ENCODE measurements around the gene ADAM17.
"Not testable (repeated sequence)": the region's sequence is repeated elsewhere in the genome, so short reads cannot be mapped to it uniquely, and the experiment has no call there.

ADAM17 gene

GRCh38 chr2:9590641-9591040 lies 35.0 kb upstream of the ADAM17 start:
- no peak overlapping the region for H3K27ac ChIP-seq (ENCODE audit: low read length)
- no peak overlapping the region for H3K9ac ChIP-seq (ENCODE audit: low read length in 2 of 2)
- peaks cover 9 to 22% of the 10 kb centered on the region in 2 donors for H3K36me3 ChIP-seq (ENCODE audit: control insufficient read depth in 2 of 2, insufficient read depth in 2 of 2, low read length in 2 of 2)
- no peaks in the 10 kb centered on the region for H3K27me3 ChIP-seq (ENCODE audit: control insufficient read depth in 1 of 2, insufficient read depth in 2 of 2, low read length in 2 of 2)
- H3K4me1 ChIP-seq (ENCODE audit: control insufficient read depth, insufficient read depth, low read length) = peaks cover 4% of the 10 kb centered on the region
- H3K4me3 ChIP-seq (ENCODE audit: low read length in 2 of 2) = no peak overlapping the region
- H3K9me3 ChIP-seq (ENCODE audit: control insufficient read depth in 2 of 2, low read length in 2 of 2) = no peaks in the 10 kb centered on the region

DNA sequence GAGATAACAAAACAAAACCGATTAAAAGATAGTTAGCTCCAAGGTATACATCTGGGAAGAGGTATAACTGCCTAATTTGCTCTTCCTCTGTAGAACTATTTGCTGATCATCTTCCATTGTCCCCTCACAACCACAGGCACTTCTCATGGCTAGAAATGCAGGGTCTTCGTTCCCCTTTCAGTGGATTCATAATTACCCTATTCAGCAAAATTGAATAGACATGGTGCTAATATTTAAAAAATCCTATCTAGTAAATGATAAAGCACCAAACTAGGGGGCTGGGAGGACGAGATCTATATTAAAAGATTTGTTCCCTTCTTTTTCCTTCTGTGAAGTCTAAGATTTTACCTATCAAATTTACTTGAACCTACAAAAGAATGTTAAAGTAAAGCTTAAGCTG lies 30.8 kb upstream of the ADAM17 start:
- no peak overlapping the region for H3K27ac ChIP-seq (ENCODE audit: low read length)

DNA sequence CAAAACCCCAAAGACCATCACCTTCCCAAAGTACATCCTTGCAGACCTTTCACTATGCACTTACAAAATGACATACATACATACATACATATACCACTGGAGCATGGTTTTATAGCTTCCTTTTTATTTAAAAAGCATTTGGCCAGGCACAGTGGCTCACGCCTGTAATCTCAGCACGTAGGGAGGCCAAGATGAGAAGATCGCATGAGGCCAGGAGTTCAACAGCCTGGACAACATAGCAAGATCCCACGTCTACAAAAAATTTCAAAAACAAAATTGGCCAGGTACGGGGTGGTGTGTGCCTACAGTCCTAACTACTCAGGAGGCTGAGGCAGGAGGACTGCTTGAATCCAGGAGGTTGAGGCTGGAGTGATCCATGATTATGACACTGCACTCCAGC lies 29.9 kb upstream of the ADAM17 start:
- Histone ChIP-seq H3K27me3 (ENCODE audit: control insufficient read depth in 1 of 2, insufficient read depth in 2 of 2, low read length in 2 of 2) (no peaks in the 10 kb centered on the region), H3K4me1 (ENCODE audit: control insufficient read depth, insufficient read depth, low read length) (no peaks in the 10 kb centered on the region), H3K4me3 (ENCODE audit: low read length in 2 of 2) (no peak overlapping the region), H3K27ac (ENCODE audit: low read length) (no peak overlapping the region), H3K9me3 (ENCODE audit: control insufficient read depth in 2 of 2, low read length in 2 of 2) (no peaks in the 10 kb centered on the region), H3K36me3 (ENCODE audit: control insufficient read depth in 2 of 2, insufficient read depth in 2 of 2, low read length in 2 of 2) (peaks cover 13 to 14% of the 10 kb centered on the region in 2 donors), H3K9ac (ENCODE audit: low read length in 2 of 2) (no peak overlapping the region)

More for the DNA sequence above, 30.8 kb upstream of the ADAM17 start:
- H3K9ac ChIP-seq (ENCODE audit: low read length in 2 of 2) = no peak overlapping the region
- H3K27me3 ChIP-seq (ENCODE audit: control insufficient read depth in 1 of 2, insufficient read depth in 2 of 2, low read length in 2 of 2) = no peaks in the 10 kb centered on the region
- no peak overlapping the region for H3K4me3 ChIP-seq (ENCODE audit: low read length in 2 of 2)
- H3K36me3 ChIP-seq (ENCODE audit: control insufficient read depth in 2 of 2, insufficient read depth in 2 of 2, low read length in 2 of 2) = peaks cover 13 to 21% of the 10 kb centered on the region in 2 donors
- no peaks in the 10 kb centered on the region for H3K4me1 ChIP-seq (ENCODE audit: control insufficient read depth, insufficient read depth, low read length)
- no peaks in the 10 kb centered on the region for H3K9me3 ChIP-seq (ENCODE audit: control insufficient read depth in 2 of 2, low read length in 2 of 2)

DNA sequence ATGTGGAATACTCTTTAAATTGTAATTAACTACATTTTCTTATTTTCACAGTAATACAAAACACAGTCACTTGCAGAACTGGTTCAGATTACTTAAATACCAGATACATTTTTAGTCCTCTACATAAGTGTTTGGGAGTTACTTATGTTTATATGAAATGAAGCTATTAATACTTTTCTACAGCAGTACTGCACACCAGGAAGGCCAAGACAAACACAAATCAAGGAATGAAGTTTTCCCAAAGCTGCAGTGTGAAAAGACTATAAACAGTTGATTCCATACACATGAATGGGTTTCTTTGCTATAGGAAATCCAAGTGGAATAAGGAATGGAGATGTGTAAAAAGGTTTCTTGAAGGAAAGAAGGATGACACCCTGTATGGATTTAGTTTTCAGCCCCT lies 29.3 kb upstream of the ADAM17 start:
- H3K9ac ChIP-seq (ENCODE audit: low read length in 2 of 2); H3K4me1 ChIP-seq (ENCODE audit: control insufficient read depth, insufficient read depth, low read length); H3K9me3 ChIP-seq (ENCODE audit: control insufficient read depth in 2 of 2, low read length in 2 of 2); H3K27me3 ChIP-seq (ENCODE audit: control insufficient read depth in 1 of 2, insufficient read depth in 2 of 2, low read length in 2 of 2); H3K27ac ChIP-seq (ENCODE audit: low read length); H3K4me3 ChIP-seq (ENCODE audit: low read length in 2 of 2): not testable (repeated sequence)
- peaks cover 13 to 16% of the 10 kb centered on the region in 2 donors for H3K36me3 ChIP-seq (ENCODE audit: control insufficient read depth in 2 of 2, insufficient read depth in 2 of 2, low read length in 2 of 2)

- Histone ChIP-seq H3K4me1 (ENCODE audit: control insufficient read depth, insufficient read depth, low read length) (no peaks in the 10 kb centered on the region), H3K9ac (ENCODE audit: low read length in 2 of 2) (no peak overlapping the region), H3K27ac (ENCODE audit: low read length) (no peak overlapping the region), H3K36me3 (ENCODE audit: control insufficient read depth in 2 of 2, insufficient read depth in 2 of 2, low read length in 2 of 2) (peaks cover 8 to 10% of the 10 kb centered on the region in 2 donors), H3K9me3 (ENCODE audit: control insufficient read depth in 2 of 2, low read length in 2 of 2) (no peaks in the 10 kb centered on the region), H3K27me3 (ENCODE audit: control insufficient read depth in 1 of 2, insufficient read depth in 2 of 2, low read length in 2 of 2) (no peaks in the 10 kb centered on the region), H3K4me3 (ENCODE audit: low read length in 2 of 2) (no peak overlapping the region)
Measured at GRCh38 chr2:9582624-9583023, 27.0 kb upstream of the ADAM17 start.

DNA sequence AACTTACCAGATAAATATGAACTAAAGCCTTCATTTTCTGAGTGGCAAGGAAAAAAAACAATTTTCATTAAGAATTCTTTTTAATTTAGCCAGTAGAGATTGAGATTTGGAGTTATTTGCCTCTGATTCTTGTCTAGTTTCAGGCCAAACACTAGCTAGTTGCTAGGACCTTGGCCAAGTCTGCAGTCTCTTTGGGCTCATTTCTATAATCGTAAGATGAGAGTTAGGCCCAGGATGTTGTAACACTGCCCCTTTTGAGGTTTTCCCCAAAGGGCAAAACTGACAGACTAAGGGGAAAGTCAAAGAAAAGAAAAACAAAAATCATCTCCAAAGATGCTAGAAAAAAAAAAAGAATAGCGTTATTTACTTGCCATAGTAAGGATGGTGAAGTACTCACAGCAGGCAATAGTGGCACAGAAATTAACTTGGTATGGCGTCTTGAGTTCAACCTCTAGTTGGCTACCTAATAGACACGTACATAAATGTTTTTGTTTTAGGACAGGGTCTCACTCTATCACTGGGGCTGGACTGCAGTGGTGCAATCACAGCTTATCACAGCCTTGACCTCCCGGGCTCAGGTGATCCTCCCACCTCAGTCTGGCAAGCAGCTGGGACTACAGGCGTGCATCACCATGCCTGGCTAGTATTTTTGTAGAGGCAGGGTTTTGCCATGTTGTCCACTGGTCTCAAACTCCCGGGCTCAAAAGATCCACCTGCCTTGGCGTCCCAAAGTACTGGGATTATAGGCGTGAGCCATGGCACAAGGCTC lies 23.0 kb upstream of the ADAM17 start:
- H3K27ac ChIP-seq (ENCODE audit: low read length) = no peak overlapping the region
- H3K27me3 ChIP-seq (ENCODE audit: control insufficient read depth in 1 of 2, insufficient read depth in 2 of 2, low read length in 2 of 2) = no peaks in the 10 kb centered on the region
- H3K4me1 ChIP-seq (ENCODE audit: control insufficient read depth, insufficient read depth, low read length) = no peaks in the 10 kb centered on the region
- no peak overlapping the region for H3K4me3 ChIP-seq (ENCODE audit: low read length in 2 of 2)
- H3K9ac ChIP-seq (ENCODE audit: low read length in 2 of 2) = no peak overlapping the region
- H3K9me3 ChIP-seq (ENCODE audit: control insufficient read depth in 2 of 2, low read length in 2 of 2) = no peaks in the 10 kb centered on the region
- peaks cover 0 to 6% of the 10 kb centered on the region in 2 donors for H3K36me3 ChIP-seq (ENCODE audit: control insufficient read depth in 2 of 2, insufficient read depth in 2 of 2, low read length in 2 of 2)

DNA sequence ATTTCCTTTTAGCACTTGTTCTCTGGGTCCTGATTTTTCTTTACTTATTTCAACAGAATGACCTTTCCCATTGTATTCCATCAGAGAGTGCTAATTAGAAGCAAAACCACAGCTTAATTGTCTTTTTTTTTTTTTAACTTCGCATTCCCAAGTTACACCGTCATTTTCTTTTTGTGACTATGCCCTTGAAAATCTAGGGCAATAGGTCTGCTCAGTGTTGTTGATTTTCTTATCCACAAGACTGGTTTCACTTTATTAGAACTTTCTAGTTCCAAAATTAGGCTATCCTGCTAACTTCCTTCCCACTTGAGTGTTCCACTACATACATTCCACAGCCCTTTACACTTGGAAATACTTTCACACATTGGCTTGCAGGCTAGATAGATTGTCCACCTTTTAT lies 18.7 kb upstream of the ADAM17 start:
- Histone ChIP-seq H3K4me1 (ENCODE audit: control insufficient read depth, insufficient read depth, low read length) (no peaks in the 10 kb centered on the region), H3K36me3 (ENCODE audit: control insufficient read depth in 2 of 2, insufficient read depth in 2 of 2, low read length in 2 of 2) (no peaks in the 10 kb centered on the region), H3K27me3 (ENCODE audit: control insufficient read depth in 1 of 2, insufficient read depth in 2 of 2, low read length in 2 of 2) (no peaks in the 10 kb centered on the region), H3K27ac (ENCODE audit: low read length) (no peak overlapping the region), H3K9ac (ENCODE audit: low read length in 2 of 2) (no peak overlapping the region), H3K4me3 (ENCODE audit: low read length in 2 of 2) (no peak overlapping the region), H3K9me3 (ENCODE audit: control insufficient read depth in 2 of 2, low read length in 2 of 2) (no peaks in the 10 kb centered on the region)

DNA sequence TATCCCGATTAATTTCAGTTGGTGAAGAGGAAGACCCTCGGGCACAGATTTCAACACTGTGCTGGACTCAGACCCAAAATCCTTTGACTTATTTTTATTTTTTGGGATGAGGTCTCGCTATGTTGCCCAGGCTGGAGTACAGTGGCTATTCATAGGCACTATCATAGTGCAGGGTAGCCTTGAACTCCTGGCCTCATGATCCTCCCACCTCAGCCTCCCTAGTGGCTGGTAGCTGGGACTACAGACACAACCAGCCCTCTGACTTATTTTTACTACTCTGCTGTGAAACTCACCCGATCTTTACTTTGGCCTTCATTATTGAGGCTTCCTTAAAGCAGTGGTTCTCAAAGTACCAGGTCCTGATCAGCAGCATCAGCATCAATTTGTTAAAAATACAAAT lies 18.2 kb upstream of the ADAM17 start:
- H3K9me3 ChIP-seq (ENCODE audit: control insufficient read depth in 2 of 2, low read length in 2 of 2) = no peaks in the 10 kb centered on the region
- H3K4me3 ChIP-seq (ENCODE audit: low read length in 2 of 2) = no peak overlapping the region
- no peaks in the 10 kb centered on the region for H3K4me1 ChIP-seq (ENCODE audit: control insufficient read depth, insufficient read depth, low read length)
- H3K36me3 ChIP-seq (ENCODE audit: control insufficient read depth in 2 of 2, insufficient read depth in 2 of 2, low read length in 2 of 2) = no peaks in the 10 kb centered on the region
- no peak overlapping the region for H3K9ac ChIP-seq (ENCODE audit: low read length in 2 of 2)
- no peak overlapping the region for H3K27ac ChIP-seq (ENCODE audit: low read length)
- no peaks in the 10 kb centered on the region for H3K27me3 ChIP-seq (ENCODE audit: control insufficient read depth in 1 of 2, insufficient read depth in 2 of 2, low read length in 2 of 2)

- H3K4me3 ChIP-seq (ENCODE audit: low read length in 2 of 2) = no peak overlapping the region
- no peaks in the 10 kb centered on the region for H3K27me3 ChIP-seq (ENCODE audit: control insufficient read depth in 1 of 2, insufficient read depth in 2 of 2, low read length in 2 of 2)
- H3K4me1 ChIP-seq (ENCODE audit: control insufficient read depth, insufficient read depth, low read length) = no peaks in the 10 kb centered on the region
- no peaks in the 10 kb centered on the region for H3K36me3 ChIP-seq (ENCODE audit: control insufficient read depth in 2 of 2, insufficient read depth in 2 of 2, low read length in 2 of 2)
- H3K9me3 ChIP-seq (ENCODE audit: control insufficient read depth in 2 of 2, low read length in 2 of 2) = no peaks in the 10 kb centered on the region
- H3K27ac ChIP-seq (ENCODE audit: low read length) = no peak overlapping the region
- H3K9ac ChIP-seq (ENCODE audit: low read length in 2 of 2) = no peak overlapping the region
Measured at GRCh38 chr2:9573013-9573720, 17.5 kb upstream of the ADAM17 start.

DNA sequence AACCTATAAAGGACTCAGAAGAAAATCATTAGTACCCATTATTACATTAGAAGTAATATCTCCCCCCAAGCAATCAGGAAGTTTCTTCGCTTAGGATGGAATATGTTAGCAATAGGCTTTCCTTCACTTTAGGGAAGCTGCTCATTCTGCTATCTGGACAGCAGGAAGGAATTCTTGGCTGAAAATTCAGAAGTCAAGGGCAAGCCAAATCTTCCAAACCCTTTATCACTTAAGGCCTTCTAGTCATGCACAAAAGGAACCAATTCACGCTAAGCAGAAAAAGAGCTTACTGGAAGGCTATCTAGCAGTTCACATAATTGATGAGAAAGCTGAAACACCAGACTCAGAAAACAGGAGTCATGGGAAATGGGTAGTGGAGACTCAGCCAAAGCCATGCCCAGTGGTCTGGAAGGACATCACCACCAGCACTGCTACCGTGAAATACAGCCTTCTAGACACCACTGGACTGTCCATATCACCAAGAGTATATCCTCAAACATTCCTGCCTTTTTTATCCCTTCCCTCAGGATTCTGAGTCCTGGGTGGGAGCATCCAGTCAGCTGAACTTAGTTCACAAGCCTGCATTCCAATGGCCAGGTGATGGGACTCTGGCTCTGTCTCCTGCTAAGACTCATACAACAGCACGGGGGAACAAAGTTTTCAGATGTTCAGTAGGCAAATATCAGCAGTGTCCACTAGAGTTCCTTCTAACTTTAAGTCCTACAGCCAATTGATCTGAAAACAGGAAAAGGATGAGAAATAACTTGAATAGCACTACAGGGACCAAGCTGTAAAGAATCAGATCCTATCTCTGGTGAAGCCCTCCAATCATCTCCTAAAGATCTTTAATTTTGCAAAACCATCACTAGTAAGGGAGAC lies 14.8 kb upstream of the ADAM17 start:
- peaks cover 6% of the 10 kb centered on the region for H3K4me1 ChIP-seq (ENCODE audit: control insufficient read depth, insufficient read depth, low read length)
- H3K27ac ChIP-seq (ENCODE audit: low read length) = no peak overlapping the region
- H3K36me3 ChIP-seq (ENCODE audit: control insufficient read depth in 2 of 2, insufficient read depth in 2 of 2, low read length in 2 of 2) = no peaks in the 10 kb centered on the region
- no peaks in the 10 kb centered on the region for H3K27me3 ChIP-seq (ENCODE audit: control insufficient read depth in 1 of 2, insufficient read depth in 2 of 2, low read length in 2 of 2)
- no peak overlapping the region for H3K4me3 ChIP-seq (ENCODE audit: low read length in 2 of 2)
- H3K9ac ChIP-seq (ENCODE audit: low read length in 2 of 2) = no peak overlapping the region
- H3K9me3 ChIP-seq (ENCODE audit: control insufficient read depth in 2 of 2, low read length in 2 of 2) = no peaks in the 10 kb centered on the region
